ENCODE results near the gene NLN. TPM values are rescaled to one million over a fixed set of nuclear protein-coding genes. Genes with fewer than 3 reads are reported as not detected.

Gene NLN
- total and polyA plus RNA-seq, 2 of the 4 experiments (the other 2 are of a cell fraction): 19.1 to 37.1 TPM

DNA sequence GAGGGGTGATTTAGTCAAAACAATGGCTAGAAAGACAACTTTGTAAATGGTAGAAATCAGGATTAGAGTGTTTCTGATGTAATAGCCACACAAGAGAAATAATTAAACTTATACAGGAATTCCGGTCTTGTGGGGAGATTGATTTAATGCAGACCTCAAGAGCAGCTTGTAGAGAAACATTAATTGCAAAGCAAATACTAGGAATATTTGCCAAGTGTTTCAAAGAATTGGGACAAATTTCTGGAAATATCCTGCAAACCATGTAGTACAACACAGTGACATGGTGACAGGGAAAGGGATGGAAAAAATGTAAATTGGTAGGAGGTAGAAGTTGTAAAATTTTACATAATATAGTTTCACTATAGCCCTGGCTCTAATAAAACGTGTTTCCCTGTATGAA is 28.9 kb downstream of the NLN start:
- no peak overlapping the region for H3K9ac ChIP-seq (ENCODE audit: low read depth, low read length)
- H3K4me1 ChIP-seq (ENCODE audit: control insufficient read depth, insufficient read depth, low read length): no peaks in the 10 kb centered on the region
- H3K56ac ChIP-seq (ENCODE audit: extremely low read depth, insufficient read depth, low read length): no peak overlapping the region
- H3K9me1 ChIP-seq (ENCODE audit: insufficient read depth, low read length): no peaks in the 10 kb centered on the region; the same call in 1 of the 2 replicates
- no peaks in the 10 kb centered on the region; the same call in 1 of the 2 replicates for H4K20me1 ChIP-seq (ENCODE audit: insufficient read depth, low read length)
- no peaks in the 10 kb centered on the region for H3K27me3 ChIP-seq (ENCODE audit: control insufficient read depth, insufficient read depth, low read length)
- H3K9me3 ChIP-seq (ENCODE audit: control insufficient read depth, insufficient read depth, low read length): no peaks in the 10 kb centered on the region
- no peak for TF ChIP-seq CHD1 (IDR thresholded peaks at IDR 0.05; ENCODE audit: low read depth, low read length)
- TF ChIP-seq CEBPB (IDR thresholded peaks at IDR 0.05; ENCODE audit: low read depth, low read length): no peak
- TF ChIP-seq SMC3 (IDR thresholded peaks at IDR 0.05; ENCODE audit: low read depth, low read length): no peak
- H3K14ac ChIP-seq (replicated peaks; ENCODE audit: low read depth, low read length): no peak overlapping the region
- no CpG with 5 or more reads among the region's 2 CpGs for WGBS, 2 experiments (ENCODE audit: extremely low coverage in 2 of 2, insufficient read length in 1 of 2)
- BruUV-seq (replicated peaks): no TSS peak
- peaks cover 34 to 41% of the 10 kb centered on the region in 2 experiments for H3K79me1 ChIP-seq (ENCODE audit: low read depth in 1 of 2, low read length in 2 of 2)
- H3K23ac ChIP-seq (ENCODE audit: low read depth, low read length): no peak overlapping the region
- dilution Hi-C loops (cut with HindIII; ENCODE audit: low sequenced_read_pairs, unreplicated experiment) (no loop called here), in situ Hi-C loops (cut with MboI; ENCODE audit: low sequenced_read_pairs) (no loop called here), intact Hi-C loops (cut with micrococcal nuclease) (no loop called here)
- no peak overlapping the region for H3K4me3 ChIP-seq (ENCODE audit: insufficient read depth, low read depth, low read length)
- no peak overlapping the region for H4K5ac ChIP-seq (ENCODE audit: low read depth, low read length)
- CTCF ChIA-PET: interaction anchor here (0.5 kb wide), 1 partner anchor 65 kb away, joined by 5 read pairs; no protein-coding TSS in a partner anchor
- H3K18ac ChIP-seq (ENCODE audit: low read depth, low read length): no peak overlapping the region
- H3K27ac ChIP-seq (ENCODE audit: insufficient read depth, low read length): no peak overlapping the region
- POLR2A ChIA-PET (ENCODE audit: unreplicated experiment): no interaction called here
- no peak overlapping the region for H2BK5ac ChIP-seq (ENCODE audit: low read depth, low read length, poor library complexity, severe bottlenecking)
- no peak for ATAC-seq (ENCODE audit: low read depth)
- no peak overlapping the region for H2AK5ac ChIP-seq (ENCODE audit: low read depth, low read length)
- H3K4me2 ChIP-seq (ENCODE audit: low read depth, low read length): no peak overlapping the region
- H3K4ac ChIP-seq (ENCODE audit: low read depth, low read length): no peak overlapping the region
- H4K8ac ChIP-seq (ENCODE audit: low read depth in 2 of 2, low read length in 2 of 2): no peak overlapping the region
- no peak for DNase-seq
- no peak overlapping the region for H2BK15ac ChIP-seq (ENCODE audit: low read depth, low read length)
- no peak overlapping the region for H2AFZ ChIP-seq (replicated peaks; ENCODE audit: low read length, poor library complexity)
- H3K36me3 ChIP-seq (ENCODE audit: control insufficient read depth, insufficient read depth, low read length): peaks cover 2% of the 10 kb centered on the region; the same call in 1 of the 2 replicates
- no peak overlapping the region for H4K91ac ChIP-seq (ENCODE audit: insufficient read depth, low read depth, low read length)
- no peak overlapping the region for H2AK9ac ChIP-seq (replicated peaks; ENCODE audit: low read depth, low read length, poor library complexity)
- no peak overlapping the region for H2BK120ac ChIP-seq (ENCODE audit: low read depth, low read length)
- H2BK20ac ChIP-seq (ENCODE audit: low read depth, low read length): no peak overlapping the region
